Posterior cingulate gyrus (tissue), 11 donors: ENCODE data around the gene RELB.
A peak's percentile ranks its signal among the peaks of the same experiment; 100 is the strongest.

Experiments used
- DNase-seq, 10 donors: peaks; one replicate each; pipeline versions ENCODE4 v3.0.0 to v3.0.0-alpha.2; 2020 to 2021; ENCODE audit warnings: mixed read lengths in 3 of 10
- intact Hi-C: fragments of 100-400 bp; cut with DNase I; formaldehyde crosslinking; loops from one replicate; pipeline ENCODE4 v1.15.1; 2023

RELB gene

DNA sequence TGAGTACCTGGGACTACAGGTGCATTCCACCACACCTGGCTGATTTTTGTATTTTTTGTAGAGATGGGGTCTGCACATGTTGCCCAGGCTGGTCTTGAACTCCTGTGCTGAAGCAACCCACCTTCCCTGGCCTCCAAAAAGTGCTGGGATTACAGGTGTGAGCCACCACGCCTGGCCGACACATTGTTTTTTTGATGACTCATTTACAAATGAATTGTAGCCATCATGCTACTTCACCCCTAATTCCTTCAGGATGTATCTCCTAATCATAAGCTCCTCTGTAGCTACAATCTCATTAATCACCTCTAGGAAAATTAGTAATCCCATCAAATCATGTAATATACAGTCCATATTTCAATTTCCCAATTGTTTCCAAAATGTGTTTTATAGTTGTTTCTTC is 17.9 kb downstream of the RELB start:
- DNase-seq: no peak
- intact Hi-C loops: no loop called here

DNA sequence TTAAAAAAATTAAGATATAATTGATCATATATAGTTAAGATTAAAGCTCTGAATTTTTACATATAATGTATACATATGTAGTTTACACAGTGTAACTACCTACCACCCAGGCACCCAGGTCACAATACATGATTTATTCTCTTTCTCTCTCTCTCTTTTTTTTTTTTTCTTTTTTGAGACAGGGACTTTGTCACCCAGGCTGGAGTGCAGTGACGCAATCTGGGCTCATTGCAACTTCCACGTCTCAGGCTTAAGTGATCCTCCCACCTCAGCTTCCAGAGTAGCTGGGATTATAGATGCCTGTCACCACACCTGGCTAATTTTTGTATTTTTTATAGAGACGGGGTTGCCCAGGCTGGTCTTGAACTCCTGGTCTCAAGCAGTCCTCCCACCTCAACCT is 18.8 kb downstream of the RELB start:
- intact Hi-C loops: no loop called here

GRCh38 chr19:45021971-45022370 is 20.7 kb downstream of the RELB start:
- intact Hi-C loops: no loop called here
- no peak for DNase-seq

More for the DNA sequence above, 18.8 kb downstream of the RELB start:
- DNase-seq: no peak

DNA sequence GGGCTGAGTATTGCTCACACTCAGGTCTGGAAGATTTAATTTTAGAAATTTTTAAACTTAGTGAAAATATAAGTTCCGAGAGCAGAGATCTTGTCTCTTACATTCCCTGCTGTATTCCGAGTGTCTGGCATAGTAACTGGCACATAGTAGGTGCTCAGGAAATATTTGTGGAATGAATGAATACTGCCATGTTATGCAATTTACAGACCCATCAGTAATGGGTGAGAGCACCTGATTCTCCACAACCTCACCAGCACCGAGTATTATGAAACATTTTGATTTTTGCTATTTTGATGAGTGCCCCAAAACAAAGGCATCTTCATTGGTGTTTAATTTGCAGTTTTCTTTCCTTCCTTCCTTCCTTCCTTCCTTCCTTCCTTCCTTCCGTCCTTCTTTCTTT is 21.8 kb downstream of the RELB start:
- intact Hi-C loops: no loop called here
- DNase-seq: no peak

GRCh38 chr19:45025264-45025663 is 24.0 kb downstream of the RELB start:
- intact Hi-C loops: no loop called here
- no peak for DNase-seq

DNA sequence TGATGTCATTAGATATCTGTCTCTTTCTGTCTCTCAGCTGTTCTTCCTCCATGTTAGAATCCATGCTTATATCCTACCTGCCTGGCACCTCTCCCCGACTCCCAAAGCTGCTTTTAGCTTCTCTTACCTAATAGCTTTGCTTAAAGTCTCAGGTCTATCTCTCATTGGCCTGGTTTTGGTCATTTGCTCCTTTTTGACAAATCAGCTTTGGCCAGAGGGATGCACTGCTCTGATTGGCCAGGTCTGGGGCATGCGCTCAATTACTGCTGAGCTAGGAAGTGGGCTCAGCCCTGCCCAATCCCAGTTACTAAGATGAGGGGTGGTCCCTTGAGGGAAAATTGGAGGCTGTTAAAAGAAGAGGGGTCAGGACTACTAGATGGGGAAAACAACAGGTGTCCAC is 26.1 kb downstream of the RELB start:
- intact Hi-C loops: no loop called here
- DNase-seq: no peak

GRCh38 chr19:45030825-45031224 is 29.6 kb downstream of the RELB start:
- DNase-seq: no peak
- intact Hi-C loops: no loop called here

DNA sequence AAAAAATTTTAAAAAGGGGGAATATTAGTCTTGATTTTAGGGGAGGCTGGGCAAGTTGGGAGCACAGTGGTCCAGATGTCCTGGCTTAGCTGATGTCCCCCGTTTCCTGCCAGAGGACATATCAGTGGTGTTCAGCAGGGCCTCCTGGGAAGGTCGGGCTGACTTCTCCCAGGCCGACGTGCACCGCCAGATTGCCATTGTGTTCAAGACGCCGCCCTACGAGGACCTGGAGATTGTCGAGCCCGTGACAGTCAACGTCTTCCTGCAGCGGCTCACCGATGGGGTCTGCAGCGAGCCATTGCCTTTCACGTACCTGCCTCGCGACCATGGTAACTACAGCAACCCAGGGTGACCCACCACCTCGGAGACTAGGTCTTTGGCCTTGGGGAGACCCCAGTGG is 31.2 kb downstream of the RELB start:
- intact Hi-C loops: no loop called here
- DNase-seq: peak in 1 of 10 donors; percentile 60

DNA sequence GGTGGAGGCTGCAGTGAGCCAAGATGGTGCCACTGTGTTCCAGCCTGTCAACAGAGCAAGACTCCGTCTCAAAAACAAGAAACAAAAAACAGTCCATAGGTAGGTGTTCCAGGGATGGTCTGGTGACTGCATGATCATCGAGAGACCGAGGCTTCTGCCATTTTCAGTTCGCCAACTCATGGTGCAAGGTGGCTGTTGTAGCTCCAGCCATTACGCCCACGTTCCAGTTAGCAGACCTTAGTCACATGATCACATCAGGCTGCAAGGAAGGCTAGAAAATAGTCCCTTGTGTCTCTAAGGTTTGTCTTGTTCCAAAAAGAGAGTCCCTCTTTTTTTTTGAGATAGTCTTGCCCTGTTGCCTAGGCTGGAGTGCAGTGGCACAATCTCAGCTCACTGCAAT is 34.5 kb downstream of the RELB start:
- DNase-seq: peak in 1 of 10 donors; percentile 7
- intact Hi-C loops: no loop called here

DNA sequence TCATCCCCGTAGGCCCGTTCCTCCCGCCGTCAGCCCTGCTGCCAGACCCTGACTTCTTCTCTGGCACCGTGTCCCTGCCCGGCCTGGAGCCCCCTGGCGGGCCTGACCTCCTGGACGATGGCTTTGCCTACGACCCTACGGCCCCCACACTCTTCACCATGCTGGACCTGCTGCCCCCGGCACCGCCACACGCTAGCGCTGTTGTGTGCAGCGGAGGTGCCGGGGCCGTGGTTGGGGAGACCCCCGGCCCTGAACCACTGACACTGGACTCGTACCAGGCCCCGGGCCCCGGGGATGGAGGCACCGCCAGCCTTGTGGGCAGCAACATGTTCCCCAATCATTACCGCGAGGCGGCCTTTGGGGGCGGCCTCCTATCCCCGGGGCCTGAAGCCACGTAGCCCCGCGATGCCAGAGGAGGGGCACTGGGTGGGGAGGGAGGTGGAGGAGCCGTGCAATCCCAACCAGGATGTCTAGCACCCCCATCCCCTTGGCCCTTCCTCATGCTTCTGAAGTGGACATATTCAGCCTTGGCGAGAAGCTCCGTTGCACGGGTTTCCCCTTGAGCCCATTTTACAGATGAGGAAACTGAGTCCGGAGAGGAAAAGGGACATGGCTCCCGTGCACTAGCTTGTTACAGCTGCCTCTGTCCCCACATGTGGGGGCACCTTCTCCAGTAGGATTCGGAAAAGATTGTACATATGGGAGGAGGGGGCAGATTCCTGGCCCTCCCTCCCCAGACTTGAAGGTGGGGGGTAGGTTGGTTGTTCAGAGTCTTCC is 36.3 kb downstream of the RELB start:
- intact Hi-C loops: no loop called here
- peak in 1 of 10 donors; percentile 66 for DNase-seq

- DNase-seq: peak; percentile 85 to 98 (median 90)
- intact Hi-C loops: no loop called here
These were observed 37.9 kb downstream of the RELB start, which contains the start of gene CLASRP for GRCh38 chr19:45038931-45039893. Gene CLASRP, plus strand, starts transcription at chr19:45039045. Its CDS starts 1,168 bp downstream, at chr19:45040213.

- DNase-seq: peak in 1 of 10 donors; percentile 33
- intact Hi-C loops: no loop called here
These were observed 39.0 kb downstream of the RELB start for GRCh38 chr19:45040059-45040771.

DNA sequence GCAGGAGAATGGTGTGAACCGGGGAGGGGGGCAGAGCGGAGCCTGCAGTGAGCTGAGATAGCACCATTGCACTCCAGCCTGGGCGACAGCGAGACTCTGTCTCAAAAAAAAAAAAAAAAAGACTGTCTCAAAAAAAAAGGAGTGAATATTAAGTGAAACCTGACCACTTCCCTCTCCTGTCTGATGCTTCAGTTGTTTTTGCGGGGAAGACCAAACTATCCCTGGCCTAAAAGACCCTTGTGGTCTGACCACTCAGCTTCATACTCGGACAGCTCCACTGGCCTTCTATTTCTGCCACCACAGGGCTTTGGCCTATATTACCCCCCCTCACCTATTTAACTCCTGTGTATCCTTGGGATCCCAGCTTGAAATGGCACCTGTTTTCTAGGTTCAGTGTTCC is 39.9 kb downstream of the RELB start:
- intact Hi-C loops: no loop called here
- DNase-seq: no peak

- DNase-seq: peak in 9 of 10 donors; percentile 61 to 98 (median 85)
- intact Hi-C loops: no loop called here
These were observed 44.5 kb downstream of the RELB start for GRCh38 chr19:45045671-45046353.

DNA sequence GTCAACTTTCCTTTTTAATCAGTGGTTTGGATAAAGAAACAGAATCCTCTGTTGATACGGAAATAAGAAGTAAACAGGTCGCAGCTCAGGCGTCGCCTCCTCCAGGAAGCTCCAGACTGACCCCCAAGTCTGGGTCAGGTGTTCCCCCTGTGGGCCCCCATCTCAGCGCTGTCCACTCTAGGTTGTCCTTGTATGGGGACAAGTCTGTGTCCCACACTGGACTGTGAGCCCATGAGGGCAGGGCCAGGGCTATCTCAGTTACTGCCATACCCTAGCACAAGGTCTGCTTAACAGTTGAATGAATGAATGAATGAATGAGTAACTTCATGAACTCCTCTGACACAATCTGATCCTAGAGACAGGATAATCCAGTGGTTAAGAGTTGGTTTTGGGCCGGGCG is 45.1 kb downstream of the RELB start:
- intact Hi-C loops: no loop called here
- peak in 1 of 10 donors; percentile 69 for DNase-seq

- intact Hi-C loops: no loop called here
- no peak for DNase-seq
These were observed 46.0 kb downstream of the RELB start for GRCh38 chr19:45047188-45047797.

GRCh38 chr19:45049073-45049736 is 47.9 kb downstream of the RELB start:
- peak in 2 of 10 donors; percentile 8 to 26 for DNase-seq
- intact Hi-C loops: no loop called here

- intact Hi-C loops: no loop called here
- DNase-seq: no peak
These were observed 48.8 kb downstream of the RELB start for GRCh38 chr19:45050036-45050435.

DNA sequence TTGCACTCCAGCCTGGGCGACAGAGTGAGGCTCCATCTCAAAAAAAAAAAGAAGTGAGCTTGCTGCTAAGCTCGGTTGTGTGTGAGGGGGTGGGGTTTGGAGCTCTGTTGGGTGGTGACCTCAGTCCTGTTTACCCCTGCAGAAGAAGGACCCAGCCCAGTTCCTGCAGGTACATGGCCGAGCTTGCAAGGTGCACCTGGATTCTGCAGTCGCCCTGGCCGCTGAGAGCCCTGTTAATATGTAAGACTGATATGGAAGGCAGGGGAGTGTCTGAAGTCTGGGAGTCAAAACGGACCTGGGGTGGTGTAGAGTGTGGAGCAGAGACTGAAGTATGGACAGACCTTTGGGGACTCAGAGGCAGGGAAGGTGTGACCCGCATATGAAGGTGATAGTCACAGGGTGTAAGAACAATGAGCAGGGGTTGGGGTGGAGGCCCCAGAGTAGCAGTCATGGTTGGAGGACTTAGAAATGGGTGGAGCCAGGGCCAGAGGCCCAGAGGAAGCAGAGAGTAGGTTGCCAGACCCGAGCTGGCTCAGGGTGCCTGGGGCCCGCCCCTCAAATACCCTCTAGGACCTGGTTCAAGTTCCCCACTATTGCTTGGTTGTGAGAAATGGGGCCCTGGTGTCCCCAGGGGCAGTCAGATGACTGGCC is 50.8 kb downstream of the RELB start:
- no peak for DNase-seq
- intact Hi-C loops: no loop called here
